Measurements from ENCODE around the gene CEBPE.

The CEBPE gene

DNA sequence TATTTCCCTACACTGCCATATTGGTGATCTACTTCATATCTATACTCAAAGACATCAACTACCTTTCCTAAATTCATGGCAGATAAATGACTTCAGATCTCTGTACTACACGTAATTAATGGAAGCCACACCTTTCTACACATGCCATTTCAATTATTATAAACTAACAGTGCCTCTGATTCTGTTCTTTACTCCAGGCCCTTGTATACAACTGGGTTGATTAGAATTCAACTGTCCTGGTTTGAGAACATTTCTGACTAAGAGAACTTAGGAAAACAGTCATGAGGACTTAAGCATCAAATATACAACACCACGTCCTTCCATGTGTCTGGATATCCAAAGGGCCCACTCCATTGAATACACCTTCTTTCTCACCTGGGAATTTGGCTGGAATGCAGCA, 26.0 kb downstream of the CEBPE start:
- H3K4me3 ChIP-seq (ENCODE audit: low read depth, low read length), result peak overlapping the region; percentile 99

DNA sequence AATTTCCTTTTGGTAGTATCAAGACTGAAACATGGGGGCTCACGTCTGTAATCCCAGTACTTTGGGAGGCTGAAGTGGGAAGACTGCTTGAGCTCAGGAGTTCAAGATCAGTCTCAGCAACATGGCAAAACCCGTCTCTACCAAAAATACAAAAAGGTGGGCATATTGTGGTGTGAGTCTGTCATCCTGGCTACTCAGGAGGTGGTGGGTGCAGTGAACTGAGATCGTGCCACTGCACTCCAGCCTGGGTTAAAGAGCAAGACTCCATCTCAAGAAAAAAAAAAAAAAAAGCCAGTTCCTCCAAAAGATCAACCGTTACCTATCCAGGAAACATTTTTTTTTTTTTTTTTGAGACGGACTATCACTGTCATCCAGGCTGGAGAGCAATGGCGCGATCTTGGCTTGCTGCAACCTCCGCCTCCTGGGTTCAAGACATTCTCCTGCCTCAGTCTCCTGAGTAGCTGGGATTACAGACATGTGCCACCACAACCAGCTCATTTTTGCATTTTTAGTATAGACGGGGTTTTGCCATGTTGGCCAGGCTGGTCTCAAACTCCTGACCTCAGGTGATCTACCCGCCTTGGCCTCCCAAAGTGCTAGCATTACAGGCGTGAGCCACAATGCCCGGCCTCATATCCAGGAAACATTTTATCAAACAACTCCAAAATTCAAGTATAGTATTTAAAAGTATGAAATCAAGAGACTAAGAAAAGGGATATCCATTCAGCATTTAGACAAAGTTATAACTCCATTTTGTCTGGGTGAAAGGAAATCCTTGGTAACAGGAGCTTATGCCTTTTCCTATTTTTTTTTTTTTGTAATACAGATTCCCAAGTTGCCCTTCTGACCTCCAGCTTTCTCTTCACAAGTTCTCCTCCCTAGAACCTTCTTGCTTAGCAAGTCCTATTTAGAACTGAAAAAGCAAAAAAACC, 27.5 kb downstream of the CEBPE start:
- no peak for DNase-seq (ENCODE audit: low read depth)
- TF ChIP-seq, protein P1, sequence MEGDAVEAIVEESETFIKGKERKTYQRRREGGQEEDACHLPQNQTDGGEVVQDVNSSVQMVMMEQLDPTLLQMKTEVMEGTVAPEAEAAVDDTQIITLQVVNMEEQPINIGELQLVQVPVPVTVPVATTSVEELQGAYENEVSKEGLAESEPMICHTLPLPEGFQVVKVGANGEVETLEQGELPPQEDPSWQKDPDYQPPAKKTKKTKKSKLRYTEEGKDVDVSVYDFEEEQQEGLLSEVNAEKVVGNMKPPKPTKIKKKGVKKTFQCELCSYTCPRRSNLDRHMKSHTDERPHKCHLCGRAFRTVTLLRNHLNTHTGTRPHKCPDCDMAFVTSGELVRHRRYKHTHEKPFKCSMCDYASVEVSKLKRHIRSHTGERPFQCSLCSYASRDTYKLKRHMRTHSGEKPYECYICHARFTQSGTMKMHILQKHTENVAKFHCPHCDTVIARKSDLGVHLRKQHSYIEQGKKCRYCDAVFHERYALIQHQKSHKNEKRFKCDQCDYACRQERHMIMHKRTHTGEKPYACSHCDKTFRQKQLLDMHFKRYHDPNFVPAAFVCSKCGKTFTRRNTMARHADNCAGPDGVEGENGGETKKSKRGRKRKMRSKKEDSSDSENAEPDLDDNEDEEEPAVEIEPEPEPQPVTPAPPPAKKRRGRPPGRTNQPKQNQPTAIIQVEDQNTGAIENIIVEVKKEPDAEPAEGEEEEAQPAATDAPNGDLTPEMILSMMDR (conservative IDR thresholded peaks at IDR 0.05; ENCODE audit: low read depth, low read length), result no peak
- no peak overlapping the region for H3K4me3 ChIP-seq (ENCODE audit: low read depth, low read length)

More for the DNA sequence above, 26.0 kb downstream of the CEBPE start:
- TF ChIP-seq, protein P1 (conservative IDR thresholded peaks at IDR 0.05; ENCODE audit: low read depth, low read length), result no peak
- DNase-seq (ENCODE audit: low read depth), result no peak

DNA sequence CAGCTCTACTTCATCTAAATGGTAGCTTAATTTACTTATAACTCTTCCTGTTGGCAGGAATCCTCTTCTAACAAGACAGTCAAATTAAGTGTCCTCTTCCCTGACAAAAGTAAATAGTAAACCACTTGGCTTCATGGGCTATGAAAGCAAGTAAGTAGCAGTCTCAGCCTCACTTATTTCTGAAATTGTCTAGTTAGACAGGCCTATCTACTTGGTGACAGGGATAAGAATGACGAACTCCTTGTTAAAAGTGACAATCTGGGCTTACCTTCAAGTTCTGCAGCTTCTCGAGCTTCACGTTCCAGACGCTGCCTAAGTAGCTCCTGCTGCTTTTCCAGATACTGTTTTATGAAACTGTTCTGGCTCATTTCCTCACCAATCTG, 28.8 kb downstream of the CEBPE start:
- no peak for DNase-seq (ENCODE audit: low read depth)
- TF ChIP-seq, protein P1 (conservative IDR thresholded peaks at IDR 0.05; ENCODE audit: low read depth, low read length), result no peak
- H3K4me3 ChIP-seq (ENCODE audit: low read depth, low read length), result no peak overlapping the region

DNA sequence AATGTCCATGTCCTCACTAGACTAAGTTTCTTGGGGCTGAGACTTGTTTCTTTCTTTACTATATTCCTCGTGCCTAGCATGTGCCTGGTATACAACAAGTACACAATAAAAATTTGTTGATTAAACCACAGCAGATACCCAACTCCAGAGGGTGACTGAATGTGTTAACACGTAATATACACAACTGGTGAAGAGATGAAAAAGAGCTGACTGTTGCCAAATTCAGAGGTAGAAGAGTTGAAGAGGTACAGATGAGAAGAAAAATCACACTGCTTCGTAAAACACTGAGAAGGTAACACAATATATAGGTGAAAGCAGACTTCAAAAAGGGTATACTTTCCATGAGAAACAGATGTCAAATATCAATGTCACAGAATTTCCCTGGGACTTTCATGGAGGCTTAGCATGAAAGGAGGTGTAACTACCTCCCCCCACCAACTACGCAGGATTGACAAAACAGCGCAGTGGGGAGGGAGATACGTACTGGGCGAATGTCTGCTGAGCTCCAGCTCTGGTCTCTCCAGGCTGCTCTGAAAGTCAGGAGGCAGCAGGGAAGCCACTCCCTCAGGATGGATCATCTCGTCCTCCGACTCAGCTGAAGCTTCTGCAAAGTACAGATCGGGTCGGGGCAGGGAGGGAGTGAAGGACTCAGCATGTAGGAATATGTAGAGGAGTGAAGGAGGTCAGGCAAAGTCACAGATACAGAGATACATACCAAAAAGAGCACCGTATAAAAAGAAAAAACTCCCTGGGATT, 29.4 kb downstream of the CEBPE start:
- H3K4me3 ChIP-seq (ENCODE audit: low read depth, low read length), result no peak overlapping the region
- TF ChIP-seq, protein P1 (conservative IDR thresholded peaks at IDR 0.05; ENCODE audit: low read depth, low read length), result no peak
- no peak for DNase-seq (ENCODE audit: low read depth)

DNA sequence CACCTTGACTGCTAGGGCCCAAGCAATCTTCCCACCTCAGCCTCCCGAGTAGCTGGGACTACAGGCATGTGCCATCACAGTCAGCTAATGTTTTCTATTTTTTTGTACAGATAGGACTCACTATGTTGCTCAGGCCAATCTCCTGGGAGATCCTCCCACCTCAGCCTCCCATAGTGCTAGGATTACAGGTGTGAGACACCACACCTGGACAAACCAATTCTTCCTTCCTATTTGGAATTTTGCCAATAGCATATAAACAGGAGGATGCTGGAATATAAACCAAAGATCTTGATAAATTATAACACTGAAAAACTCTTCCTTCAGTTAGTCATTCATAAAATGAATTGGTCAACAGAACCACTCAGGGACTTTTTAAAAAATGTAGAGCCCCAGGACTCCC, 32.5 kb downstream of the CEBPE start:
- H3K4me3 ChIP-seq (ENCODE audit: low read depth, low read length), result no peak overlapping the region
- TF ChIP-seq, protein P1 (conservative IDR thresholded peaks at IDR 0.05; ENCODE audit: low read depth, low read length), result no peak
- no peak for DNase-seq (ENCODE audit: low read depth)

DNA sequence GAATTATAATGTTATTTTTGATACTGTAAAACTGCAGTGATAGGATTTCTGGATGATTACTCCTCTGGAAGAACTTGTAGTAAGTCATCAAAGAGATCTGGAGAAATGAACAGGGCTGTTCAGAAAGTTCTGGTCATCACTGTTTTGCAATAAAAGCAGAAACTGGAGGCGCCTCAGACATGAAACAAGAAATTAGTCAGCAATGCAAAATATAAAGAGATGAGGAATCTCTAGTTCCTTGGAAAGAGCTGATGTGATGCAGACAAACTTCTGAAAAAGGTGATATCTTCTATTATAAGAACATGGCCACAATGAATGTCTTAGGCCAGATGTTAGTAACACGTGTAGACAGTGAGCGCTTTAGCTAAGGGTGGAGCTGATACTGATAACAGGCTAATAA, 33.6 kb downstream of the CEBPE start:
- TF ChIP-seq, protein P1 (conservative IDR thresholded peaks at IDR 0.05; ENCODE audit: low read depth, low read length), result no peak
- no peak overlapping the region for H3K4me3 ChIP-seq (ENCODE audit: low read depth, low read length)
- peak; percentile 42 for DNase-seq (ENCODE audit: low read depth)

All from choroid plexus epithelial cell (primary cell).